Measurements from ENCODE around the gene PCCA. TPM values are rescaled to one million over a fixed set of nuclear protein-coding genes. Genes with fewer than 3 reads are reported as not detected.

PCCA gene
- total and polyA plus RNA-seq, 2 of the 13 experiments (the other 11 are each of a cell fraction or from before 2014, with no cell fraction given): 15.0 to 32.2 TPM

GRCh38 chr13:100106705-100107104 is 17.8 kb downstream of the PCCA start (continued):
- TF ChIP-seq HINFP (CRISPR knock-in tag; IDR thresholded peaks at IDR 0.05; ENCODE audit: low read depth): no peak

DNA sequence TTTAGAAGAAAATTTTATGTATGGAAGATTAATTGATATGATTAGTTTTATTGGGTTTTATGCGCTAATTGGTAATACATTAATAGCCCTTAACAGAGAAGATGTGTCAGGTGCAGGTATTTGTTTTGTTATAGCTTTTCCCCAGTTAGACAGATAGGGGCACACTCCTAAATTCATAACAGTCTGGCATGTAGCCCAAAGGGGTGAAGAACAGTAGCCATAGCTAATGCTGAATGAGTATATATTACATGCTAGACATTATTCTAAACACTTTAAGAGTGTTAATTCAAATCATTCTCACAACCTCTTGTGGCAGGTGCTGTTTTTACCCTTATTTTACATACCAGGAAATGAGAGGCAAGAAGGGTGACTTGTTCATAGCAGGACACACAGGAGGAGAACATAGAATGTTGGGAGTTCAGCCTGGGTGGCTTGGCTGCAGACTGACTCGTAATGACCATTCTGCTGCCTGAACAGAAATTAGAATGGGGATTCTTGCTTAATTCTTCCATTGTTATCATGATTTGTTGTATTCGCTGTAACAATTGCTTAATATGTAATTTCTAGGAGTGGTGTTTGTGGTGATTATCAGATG is 20.1 kb downstream of the PCCA start:
- Histone ChIP-seq H3K9me3 (ENCODE audit: low read length) (no peaks in the 10 kb centered on the region), H2AFZ (ENCODE audit: low read length) (no peak overlapping the region), H3K79me2 (ENCODE audit: insufficient read depth, low read length) (peaks cover 4% of the 10 kb centered on the region), H3K4me2 (ENCODE audit: low read depth, low read length) (no peak overlapping the region), H3K4me3 (replicated peaks in 1 of 3; ENCODE audit: insufficient read depth in 1 of 3, low read depth in 2 of 3, low read length in 3 of 3) (no peak overlapping the region), H3K27me3 (ENCODE audit: control insufficient read depth in 1 of 2, insufficient read depth in 2 of 2, low read length in 2 of 2) (no peaks in the 10 kb centered on the region), H3K27ac (ENCODE audit: extremely low read length, insufficient read depth, low read length) (no peak overlapping the region), H4K20me1 (ENCODE audit: insufficient read depth, low read length) (no peaks in the 10 kb centered on the region), H3K36me3 (replicated peaks in 1 of 2; ENCODE audit: control insufficient read depth in 1 of 2, insufficient read depth in 2 of 2, low read length in 2 of 2) (peaks cover 1 to 13% of the 10 kb centered on the region in 2 experiments; a peak in 3 of 5 replicates), H3K4me1 (ENCODE audit: insufficient read depth, low read length) (peaks cover 28% of the 10 kb centered on the region), H3K9ac (ENCODE audit: insufficient read depth, low read depth, low read length) (no peak overlapping the region)
- ChIA-PET POLR2A (no interaction called here), CTCF (ENCODE audit: low intra/inter-chr PET ratio, low total read pairs) (no interaction called here)
- no peak for ATAC-seq
- in situ Hi-C loops (cut with HindIII; ENCODE audit: extremely low pct_ligation_motif_present, low pct_unique_long_range_greater_than_20kb) (no loop called here), intact Hi-C loops (cut with micrococcal nuclease; ENCODE audit: unreplicated experiment) (no loop called here)
- WGBS (ENCODE audit: low lambda C conversion rate): 93% methylated on average over 3 of the region's 3 CpGs
- no TSS peak for BruUV-seq (replicated peaks)
- DNase-seq (ENCODE audit: low spot score): no peak
- FAIRE-seq: no peak
- TF ChIP-seq ZNF646 (CRISPR knock-in tag; IDR thresholded peaks at IDR 0.05) (no peak), ZNF317 (CRISPR knock-in tag; IDR thresholded peaks at IDR 0.05) (no peak), ZNF451 (CRISPR knock-in tag; IDR thresholded peaks at IDR 0.05) (no peak), KLF15 (CRISPR knock-in tag; IDR thresholded peaks at IDR 0.05; ENCODE audit: borderline replicate concordance) (no peak)
- TF ChIP-seq, protein P1, sequence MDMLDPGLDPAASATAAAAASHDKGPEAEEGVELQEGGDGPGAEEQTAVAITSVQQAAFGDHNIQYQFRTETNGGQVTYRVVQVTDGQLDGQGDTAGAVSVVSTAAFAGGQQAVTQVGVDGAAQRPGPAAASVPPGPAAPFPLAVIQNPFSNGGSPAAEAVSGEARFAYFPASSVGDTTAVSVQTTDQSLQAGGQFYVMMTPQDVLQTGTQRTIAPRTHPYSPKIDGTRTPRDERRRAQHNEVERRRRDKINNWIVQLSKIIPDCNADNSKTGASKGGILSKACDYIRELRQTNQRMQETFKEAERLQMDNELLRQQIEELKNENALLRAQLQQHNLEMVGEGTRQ (IDR thresholded peaks at IDR 0.05; ENCODE audit: low read depth, low read length): no peak
- TF ChIP-seq, protein P1 (CRISPR knock-in tag; IDR thresholded peaks at IDR 0.05; ENCODE audit: borderline replicate concordance): no peak
- TF ChIP-seq, protein P2, sequence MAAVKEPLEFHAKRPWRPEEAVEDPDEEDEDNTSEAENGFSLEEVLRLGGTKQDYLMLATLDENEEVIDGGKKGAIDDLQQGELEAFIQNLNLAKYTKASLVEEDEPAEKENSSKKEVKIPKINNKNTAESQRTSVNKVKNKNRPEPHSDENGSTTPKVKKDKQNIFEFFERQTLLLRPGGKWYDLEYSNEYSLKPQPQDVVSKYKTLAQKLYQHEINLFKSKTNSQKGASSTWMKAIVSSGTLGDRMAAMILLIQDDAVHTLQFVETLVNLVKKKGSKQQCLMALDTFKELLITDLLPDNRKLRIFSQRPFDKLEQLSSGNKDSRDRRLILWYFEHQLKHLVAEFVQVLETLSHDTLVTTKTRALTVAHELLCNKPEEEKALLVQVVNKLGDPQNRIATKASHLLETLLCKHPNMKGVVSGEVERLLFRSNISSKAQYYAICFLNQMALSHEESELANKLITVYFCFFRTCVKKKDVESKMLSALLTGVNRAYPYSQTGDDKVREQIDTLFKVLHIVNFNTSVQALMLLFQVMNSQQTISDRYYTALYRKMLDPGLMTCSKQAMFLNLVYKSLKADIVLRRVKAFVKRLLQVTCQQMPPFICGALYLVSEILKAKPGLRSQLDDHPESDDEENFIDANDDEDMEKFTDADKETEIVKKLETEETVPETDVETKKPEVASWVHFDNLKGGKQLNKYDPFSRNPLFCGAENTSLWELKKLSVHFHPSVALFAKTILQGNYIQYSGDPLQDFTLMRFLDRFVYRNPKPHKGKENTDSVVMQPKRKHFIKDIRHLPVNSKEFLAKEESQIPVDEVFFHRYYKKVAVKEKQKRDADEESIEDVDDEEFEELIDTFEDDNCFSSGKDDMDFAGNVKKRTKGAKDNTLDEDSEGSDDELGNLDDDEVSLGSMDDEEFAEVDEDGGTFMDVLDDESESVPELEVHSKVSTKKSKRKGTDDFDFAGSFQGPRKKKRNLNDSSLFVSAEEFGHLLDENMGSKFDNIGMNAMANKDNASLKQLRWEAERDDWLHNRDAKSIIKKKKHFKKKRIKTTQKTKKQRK (IDR thresholded peaks at IDR 0.05; ENCODE audit: low read length): no peak
